Urinary bladder (tissue), 4 donors: ENCODE measurements around the gene SFTPD. TPM values are rescaled to one million over a fixed set of nuclear protein-coding genes. Genes with fewer than 3 reads are reported as not detected.
A peak's percentile ranks its signal among the peaks of the same experiment; 100 is the strongest.
"Not testable (repeated sequence)": the region's sequence is repeated elsewhere in the genome, so short reads cannot be mapped to it uniquely, and the experiment has no call there.

Experiments
- DNase-seq: peaks from one replicate; pipeline ENCODE4 v3.0.0-alpha.2; 2015; ENCODE audit errors: extremely low spot score
- H3K27ac ChIP-seq: one replicate; pipeline ENCODE4 v1.5.1; 2013; ENCODE audit warnings: low read depth, mild to moderate bottlenecking, moderate library complexity
- H3K36me3 ChIP-seq: one replicate; pipeline ENCODE4 v1.6.1; 2013; ENCODE audit warnings: mild to moderate bottlenecking, moderate library complexity; ENCODE audit not compliant: insufficient read depth
- H3K4me1 ChIP-seq: one replicate; pipeline ENCODE4 v1.6.1; 2013; ENCODE audit warnings: mild to moderate bottlenecking, moderate library complexity; ENCODE audit not compliant: insufficient read depth
- H3K4me3 ChIP-seq: one replicate; pipeline ENCODE4 v1.5.1; 2013; ENCODE audit warnings: low read depth, low read length
- WGBS: extraction: QIAGEN DNeasy Blood & Tissue Kit; methylation state at CpG from one replicate; pipeline ENCODE4 v1.1.7; 2013; 5-methylcytosine and 5-hydroxymethylcytosine counted together
- polyA plus RNA-seq: library from polyadenylated mRNA; stranded (reverse); fragments of 200-250 nt; gene quantifications from one replicate; pipeline ENCODE4 v1.2.3, GENCODE V29; 2013
- total RNA-seq: library from RNA; depleted of rRNA; stranded (reverse); fragments of >200 nt; gene quantifications from one replicate; pipeline ENCODE4 v1.2.3, GENCODE V29; 2014
- donor health status: healthy with polysubstance abuse.
- donor health status: healthy.

SFTPD gene
- not detected for total RNA-seq
- 0.47 TPM for polyA plus RNA-seq

- DNase-seq = no peak
- no peaks in the 10 kb centered on the region for H3K36me3 ChIP-seq
- no peak within 1 kb of the TSS for H3K27ac ChIP-seq
- H3K4me3 ChIP-seq = no peak within 1 kb of the TSS
- H3K4me1 ChIP-seq = no peaks in the 10 kb centered on the region
- whole genome bisulfite sequencing = 74% methylated on average over 3 of the region's 3 CpGs
These were observed at the start of gene SFTPD for GRCh38 chr10:79948976-79949722. Gene SFTPD (minus strand): TSS chr10:79949105. CDS start chr10:79946659, 2,446 bp downstream.

GRCh38 chr10:79995979-79996634 is 47.2 kb upstream of the SFTPD start:
- no peak overlapping the region for H3K27ac ChIP-seq
- WGBS = 26% methylated on average over 1 of the region's 1 CpG
- no peak for DNase-seq
- no peaks in the 10 kb centered on the region for H3K36me3 ChIP-seq
- no peaks in the 10 kb centered on the region for H3K4me1 ChIP-seq
- H3K4me3 ChIP-seq = no peak overlapping the region

GRCh38 chr10:79994556-79994955 is 45.7 kb upstream of the SFTPD start:
- H3K4me3 ChIP-seq = no peak overlapping the region
- no peak overlapping the region for H3K27ac ChIP-seq
- no peak for DNase-seq
- H3K36me3 ChIP-seq = no peaks in the 10 kb centered on the region
- H3K4me1 ChIP-seq = no peaks in the 10 kb centered on the region
- WGBS = 68% methylated on average over 5 of the region's 5 CpGs

- not testable (repeated sequence) for H3K4me1 ChIP-seq, H3K36me3 ChIP-seq, H3K27ac ChIP-seq, H3K4me3 ChIP-seq, DNase-seq
- 88% methylated on average over 2 of the region's 2 CpGs for WGBS
These were observed 39.3 kb upstream of the SFTPD start for GRCh38 chr10:79988199-79988598.

- not testable (repeated sequence) for H3K27ac ChIP-seq, DNase-seq, H3K4me1 ChIP-seq, H3K36me3 ChIP-seq, H3K4me3 ChIP-seq
- WGBS = 46% methylated on average over 2 of the region's 2 CpGs
These were observed 37.8 kb upstream of the SFTPD start for GRCh38 chr10:79986661-79987060.

- no peak for DNase-seq
- WGBS = 70% methylated on average over 3 of the region's 3 CpGs
- no peak overlapping the region for H3K27ac ChIP-seq
- no peak overlapping the region for H3K4me3 ChIP-seq
- no peaks in the 10 kb centered on the region for H3K36me3 ChIP-seq
- H3K4me1 ChIP-seq = no peaks in the 10 kb centered on the region
These were observed 36.7 kb upstream of the SFTPD start for GRCh38 chr10:79985481-79986072.

GRCh38 chr10:79984851-79985250 is 35.9 kb upstream of the SFTPD start:
- DNase-seq = no peak
- WGBS = 68% methylated on average over 9 of the region's 9 CpGs
- no peak overlapping the region for H3K27ac ChIP-seq
- no peaks in the 10 kb centered on the region for H3K4me1 ChIP-seq
- H3K36me3 ChIP-seq = no peaks in the 10 kb centered on the region
- no peak overlapping the region for H3K4me3 ChIP-seq

- DNase-seq = no peak
- WGBS = 45% methylated on average over 40 of the region's 40 CpGs
- Histone ChIP-seq H3K36me3 (no peaks in the 10 kb centered on the region), H3K4me3 (no peak overlapping the region), H3K27ac (no peak overlapping the region), H3K4me1 (no peaks in the 10 kb centered on the region)
These were observed 34.5 kb upstream of the SFTPD start for GRCh38 chr10:79983286-79983909.

- no peak for DNase-seq
- Histone ChIP-seq H3K36me3 (no peaks in the 10 kb centered on the region), H3K4me3 (no peak overlapping the region), H3K4me1 (no peaks in the 10 kb centered on the region), H3K27ac (no peak overlapping the region)
- 32% methylated on average over 11 of the region's 11 CpGs for WGBS
These were observed 34.0 kb upstream of the SFTPD start for GRCh38 chr10:79982861-79983260.

- no peak for DNase-seq
- 6% methylated on average over 25 of the region's 25 CpGs for WGBS
- H3K27ac ChIP-seq = no peak overlapping the region
These were observed 33.5 kb upstream of the SFTPD start for GRCh38 chr10:79982362-79982800.

GRCh38 chr10:79981450-79982361 is 32.8 kb upstream of the SFTPD start:
- WGBS = 1% methylated on average over 89 of the region's 89 CpGs
- no peak for DNase-seq
- H3K4me1 ChIP-seq = no peaks in the 10 kb centered on the region
- H3K36me3 ChIP-seq = no peaks in the 10 kb centered on the region
- peak overlapping the region; percentile 58 for H3K4me3 ChIP-seq
- H3K27ac ChIP-seq = peak overlapping the region; percentile 45

More at GRCh38 chr10:79982362-79982800, 33.5 kb upstream of the SFTPD start:
- Histone ChIP-seq H3K4me3 (peak overlapping the region; percentile 58), H3K36me3 (no peaks in the 10 kb centered on the region), H3K4me1 (no peaks in the 10 kb centered on the region)

- no peak for DNase-seq
- Histone ChIP-seq H3K27ac (no peak overlapping the region), H3K36me3 (no peaks in the 10 kb centered on the region)
These were observed 31.8 kb upstream of the SFTPD start for GRCh38 chr10:79980711-79981110.

More at GRCh38 chr10:79980711-79981110, 31.8 kb upstream of the SFTPD start:
- WGBS = 82% methylated on average over 3 of the region's 3 CpGs
- Histone ChIP-seq H3K4me1 (no peaks in the 10 kb centered on the region), H3K4me3 (no peak overlapping the region)
